ENCODE measurements around the gene OR52E4.

The OR52E4 gene

GRCh38 chr11:5922749-5923426 lies 42.5 kb downstream of the OR52E4 start:
- in situ Hi-C loops (cut with HindIII; ENCODE audit: low pct_ligation_motif_present, low sequenced_read_pairs): no loop called here
- TF ChIP-seq CTCF (IDR thresholded peaks at IDR 0.05; ENCODE audit: low read depth, low read length, missing control alignments): no peak
- peak; percentile 12 for DNase-seq
- no peaks in the 10 kb centered on the region for H3K27me3 ChIP-seq (replicated peaks)
- H3K36me3 ChIP-seq (replicated peaks): no peaks in the 10 kb centered on the region
- no peak overlapping the region for H3K27ac ChIP-seq
- H3K4me3 ChIP-seq (ENCODE audit: low read depth, low read length): no peak overlapping the region

GRCh38 chr11:5923427-5923776 lies 43.0 kb downstream of the OR52E4 start:
- no peak for TF ChIP-seq CTCF (IDR thresholded peaks at IDR 0.05; ENCODE audit: low read depth, low read length, missing control alignments)
- Histone ChIP-seq H3K4me3 (ENCODE audit: low read depth, low read length) (no peak overlapping the region), H3K27ac (no peak overlapping the region), H3K27me3 (replicated peaks) (no peaks in the 10 kb centered on the region), H3K36me3 (replicated peaks) (no peaks in the 10 kb centered on the region)
- in situ Hi-C loops (cut with HindIII; ENCODE audit: low pct_ligation_motif_present, low sequenced_read_pairs): no loop called here
- DNase-seq: no peak

- no peaks in the 10 kb centered on the region for H3K36me3 ChIP-seq (replicated peaks)
- no peak overlapping the region for H3K27ac ChIP-seq
- no peak for DNase-seq
- in situ Hi-C loops (cut with HindIII; ENCODE audit: low pct_ligation_motif_present, low sequenced_read_pairs): no loop called here
- no peak overlapping the region for H3K4me3 ChIP-seq (ENCODE audit: low read depth, low read length)
- TF ChIP-seq CTCF (IDR thresholded peaks at IDR 0.05; ENCODE audit: low read depth, low read length, missing control alignments): no peak
- H3K27me3 ChIP-seq (replicated peaks): no peaks in the 10 kb centered on the region
These were observed 43.4 kb downstream of the OR52E4 start for GRCh38 chr11:5923794-5924193.

GRCh38 chr11:5928271-5928670 lies 47.8 kb downstream of the OR52E4 start:
- H3K27ac ChIP-seq: no peak overlapping the region
- no peaks in the 10 kb centered on the region for H3K27me3 ChIP-seq (replicated peaks)
- in situ Hi-C loops (cut with HindIII; ENCODE audit: low pct_ligation_motif_present, low sequenced_read_pairs): no loop called here
- no peak for DNase-seq
- H3K36me3 ChIP-seq (replicated peaks): no peaks in the 10 kb centered on the region
- no peak for TF ChIP-seq CTCF (IDR thresholded peaks at IDR 0.05; ENCODE audit: low read depth, low read length, missing control alignments)
- H3K4me3 ChIP-seq (ENCODE audit: low read depth, low read length): no peak overlapping the region

- Histone ChIP-seq H3K27me3 (replicated peaks) (no peaks in the 10 kb centered on the region), H3K36me3 (replicated peaks) (no peaks in the 10 kb centered on the region), H3K4me3 (ENCODE audit: low read depth, low read length) (no peak overlapping the region), H3K27ac (no peak overlapping the region)
- no peak for TF ChIP-seq CTCF (IDR thresholded peaks at IDR 0.05; ENCODE audit: low read depth, low read length, missing control alignments)
- in situ Hi-C loops (cut with HindIII; ENCODE audit: low pct_ligation_motif_present, low sequenced_read_pairs): no loop called here
- DNase-seq: no peak
These were observed 48.4 kb downstream of the OR52E4 start for GRCh38 chr11:5928811-5929210.
